ENCODE results near the gene ZNF672. TPM values are rescaled to one million over a fixed set of nuclear protein-coding genes. Genes with fewer than 3 reads are reported as not detected.

ZNF672 gene
- total and polyA plus RNA-seq, 2 donors, result 16.8 to 23.7 TPM

- Histone ChIP-seq H3K9me3 (ENCODE audit: control insufficient read depth in 2 of 2, insufficient read depth in 1 of 2, low read length in 1 of 2) (no peaks in the 10 kb centered on the region), H3K4me1 (ENCODE audit: control insufficient read depth in 2 of 2, insufficient read depth in 2 of 2, low read length in 2 of 2) (no peaks in the 10 kb centered on the region), H3K36me3 (ENCODE audit: control insufficient read depth in 2 of 2, insufficient read depth in 2 of 2, low read length in 1 of 2) (no peaks in the 10 kb centered on the region), H3K4me3 (ENCODE audit: low read length in 2 of 2) (no peak overlapping the region), H3K27ac (ENCODE audit: low read depth in 1 of 2, low read length in 1 of 2) (no peak overlapping the region), H3K27me3 (ENCODE audit: control insufficient read depth in 2 of 2, insufficient read depth in 1 of 2, low read length in 1 of 2) (no peaks in the 10 kb centered on the region)
- 97% methylated on average over 1 of the region's 1 CpG for WGBS
- no peak for DNase-seq (ENCODE audit: low read depth in 6 of 9, low spot score in 9 of 9)
Measured at GRCh38 chr1:248892590-248892989, 54.6 kb downstream of the ZNF672 start.

DNA sequence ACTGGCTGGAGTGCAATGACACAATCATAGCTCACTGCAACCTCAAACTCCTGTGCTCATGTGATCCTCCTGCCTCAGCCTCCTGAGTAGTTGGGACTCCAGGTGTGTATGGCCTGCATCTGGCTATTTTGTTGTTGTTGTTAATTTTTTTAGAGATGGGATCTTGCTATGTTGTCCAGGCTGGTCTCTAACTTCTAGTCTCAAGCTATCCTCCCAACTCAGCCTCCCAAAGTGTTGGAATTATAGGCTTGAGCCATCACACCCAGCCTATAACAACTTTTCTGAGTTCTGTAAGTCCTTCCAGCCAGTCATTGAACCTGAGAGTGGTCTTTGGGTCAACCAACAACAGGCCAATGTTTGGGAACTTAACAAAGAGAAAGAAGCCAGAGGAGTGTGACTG is 56.8 kb downstream of the ZNF672 start:
- H3K4me1 ChIP-seq (ENCODE audit: control insufficient read depth in 2 of 2, insufficient read depth in 2 of 2, low read length in 2 of 2), result no peaks in the 10 kb centered on the region
- H3K36me3 ChIP-seq (ENCODE audit: control insufficient read depth in 2 of 2, insufficient read depth in 2 of 2, low read length in 1 of 2), result no peaks in the 10 kb centered on the region
- no peak overlapping the region for H3K4me3 ChIP-seq (ENCODE audit: low read length in 2 of 2)
- H3K27ac ChIP-seq (ENCODE audit: low read depth in 1 of 2, low read length in 1 of 2), result no peak overlapping the region
- no peaks in the 10 kb centered on the region for H3K9me3 ChIP-seq (ENCODE audit: control insufficient read depth in 2 of 2, insufficient read depth in 1 of 2, low read length in 1 of 2)
- no peak for DNase-seq (ENCODE audit: low read depth in 6 of 9, low spot score in 9 of 9)
- no peaks in the 10 kb centered on the region for H3K27me3 ChIP-seq (ENCODE audit: control insufficient read depth in 2 of 2, insufficient read depth in 1 of 2, low read length in 1 of 2)

DNA sequence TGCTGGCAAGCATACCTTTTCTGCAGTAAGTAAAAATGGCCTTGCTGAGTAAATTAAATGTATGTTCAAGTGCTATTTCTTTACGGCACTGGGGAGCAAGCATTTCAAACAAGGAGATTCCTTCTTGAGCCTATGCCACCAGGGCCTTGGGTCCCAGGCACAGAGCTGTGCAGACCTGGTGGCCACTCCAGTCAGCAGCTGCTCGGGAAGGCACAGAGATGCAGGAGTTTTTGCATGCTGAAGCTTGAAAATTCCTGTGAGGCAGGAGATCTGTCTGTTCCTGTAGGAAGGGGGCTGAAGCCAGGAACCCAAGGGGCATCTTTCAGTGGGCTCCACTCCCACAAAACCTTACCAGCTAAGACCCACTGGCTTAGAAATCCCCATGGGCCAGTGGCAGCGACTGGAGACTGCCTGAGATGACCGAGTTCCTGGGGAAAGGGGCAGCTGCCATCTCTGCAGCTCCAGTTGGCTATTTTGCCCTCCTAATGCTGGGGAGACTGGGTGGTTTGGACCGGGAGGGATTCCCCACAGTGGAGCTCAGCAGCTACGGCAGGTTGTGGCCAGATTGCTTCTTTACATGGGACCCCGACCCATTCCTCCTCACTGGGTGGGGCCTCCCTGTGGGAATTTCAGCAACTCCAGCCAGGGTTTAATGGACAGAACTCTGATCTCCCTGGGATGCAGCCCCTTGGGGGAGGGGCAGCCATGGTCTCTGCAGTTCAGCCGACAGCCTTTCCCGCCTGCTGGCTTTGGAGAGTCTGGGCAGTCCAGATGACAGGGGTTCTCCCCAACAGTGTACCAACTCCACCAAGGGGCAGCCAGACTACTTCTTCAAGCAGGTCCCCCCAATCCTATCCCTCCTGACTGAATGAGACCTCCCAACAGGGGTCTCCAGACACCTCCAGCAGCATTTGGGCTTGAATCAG is 59.7 kb downstream of the ZNF672 start:
- no peaks in the 10 kb centered on the region for H3K36me3 ChIP-seq (ENCODE audit: control insufficient read depth in 2 of 2, insufficient read depth in 2 of 2, low read length in 1 of 2)
- 63% methylated on average over 9 of the region's 9 CpGs for WGBS
- no peak overlapping the region for H3K27ac ChIP-seq (ENCODE audit: low read depth in 1 of 2, low read length in 1 of 2)
- H3K27me3 ChIP-seq (ENCODE audit: control insufficient read depth in 2 of 2, insufficient read depth in 1 of 2, low read length in 1 of 2), result no peaks in the 10 kb centered on the region
- H3K4me1 ChIP-seq (ENCODE audit: control insufficient read depth in 2 of 2, insufficient read depth in 2 of 2, low read length in 2 of 2), result no peaks in the 10 kb centered on the region
- no peak overlapping the region for H3K4me3 ChIP-seq (ENCODE audit: low read length in 2 of 2)
- no peak for DNase-seq (ENCODE audit: low read depth in 6 of 9, low spot score in 9 of 9)
- H3K9me3 ChIP-seq (ENCODE audit: control insufficient read depth in 2 of 2, insufficient read depth in 1 of 2, low read length in 1 of 2), result no peaks in the 10 kb centered on the region

Other genes with a start within 250 kb of the ZNF672 start
- not detected for gene OR2T10, start 240.5 kb upstream of the ZNF672 start, total RNA-seq
- gene OR2T10, start 240.5 kb upstream of the ZNF672 start, polyA plus RNA-seq, result not detected
- gene OR2T11, start 203.1 kb upstream of the ZNF672 start, total RNA-seq, result under 0.01 TPM
- gene OR2T11, start 203.1 kb upstream of the ZNF672 start, polyA plus RNA-seq, result not detected
- not detected for gene OR2T35, start 192.9 kb upstream of the ZNF672 start, total RNA-seq
- gene OR2T35, start 192.9 kb upstream of the ZNF672 start, polyA plus RNA-seq, result not detected
- gene OR2T27, start 182.7 kb upstream of the ZNF672 start, total RNA-seq, result not detected
- not detected for gene OR2T27, start 182.7 kb upstream of the ZNF672 start, polyA plus RNA-seq
- gene OR14I1, start 135.5 kb upstream of the ZNF672 start, total RNA-seq, result not detected
- gene OR14I1, start 135.5 kb upstream of the ZNF672 start, polyA plus RNA-seq, result not detected
- 0.05 TPM for gene LYPD8, start 82.5 kb upstream of the ZNF672 start, total RNA-seq
- 0.34 TPM for gene LYPD8, start 82.5 kb upstream of the ZNF672 start, polyA plus RNA-seq
- 16.1 TPM for gene SH3BP5L, start 12.3 kb upstream of the ZNF672 start, total RNA-seq
- 15.0 TPM for gene SH3BP5L, start 12.3 kb upstream of the ZNF672 start, polyA plus RNA-seq
- gene ZNF692, start 20.9 kb downstream of the ZNF672 start, total RNA-seq, result 20.7 TPM
- 127 TPM for gene ZNF692, start 20.9 kb downstream of the ZNF672 start, polyA plus RNA-seq
- gene PGBD2, start 68.0 kb downstream of the ZNF672 start, total RNA-seq, result 8.0 TPM
- gene PGBD2, start 68.0 kb downstream of the ZNF672 start, polyA plus RNA-seq, result 8.8 TPM